Nasal cavity respiratory epithelium epithelial cell of viscerocranial mucosa (primary cell): ENCODE data around the gene TSEN54. TPM values are rescaled to one million over a fixed set of nuclear protein-coding genes. Genes with fewer than 3 reads are reported as not detected.

Experiments
- total RNA-seq: library from RNA; depleted of rRNA; stranded (reverse); fragments of >200 nt; gene quantifications from 2 replicates; pipeline ENCODE4 v1.2.3, GENCODE V29; 2014

The TSEN54 gene
- 16.5 and 26.7 TPM in 2 replicates for total RNA-seq

DNA sequence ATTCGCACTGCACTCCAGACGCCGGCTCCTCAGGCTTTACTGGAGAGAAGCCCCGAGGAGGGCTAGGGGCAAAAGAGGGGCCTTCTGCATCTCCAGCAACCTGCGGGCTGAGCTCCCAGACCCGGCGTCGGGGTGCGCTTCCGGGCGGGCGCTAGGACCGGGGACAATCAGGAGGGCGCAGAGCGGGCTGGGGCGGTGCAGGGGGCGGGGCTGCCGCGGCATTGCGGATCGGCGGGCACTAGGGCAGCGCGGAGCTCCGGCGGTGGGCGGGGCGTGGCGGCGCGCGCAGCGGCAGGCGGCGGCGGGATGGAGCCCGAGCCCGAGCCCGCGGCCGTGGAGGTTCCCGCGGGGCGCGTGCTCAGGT is at the start of gene TSEN54:
TSEN54 (plus strand) TSS at position 274 of the 364 bp plus-strand sequence; CDS start at position 307, 33 bp downstream.

DNA sequence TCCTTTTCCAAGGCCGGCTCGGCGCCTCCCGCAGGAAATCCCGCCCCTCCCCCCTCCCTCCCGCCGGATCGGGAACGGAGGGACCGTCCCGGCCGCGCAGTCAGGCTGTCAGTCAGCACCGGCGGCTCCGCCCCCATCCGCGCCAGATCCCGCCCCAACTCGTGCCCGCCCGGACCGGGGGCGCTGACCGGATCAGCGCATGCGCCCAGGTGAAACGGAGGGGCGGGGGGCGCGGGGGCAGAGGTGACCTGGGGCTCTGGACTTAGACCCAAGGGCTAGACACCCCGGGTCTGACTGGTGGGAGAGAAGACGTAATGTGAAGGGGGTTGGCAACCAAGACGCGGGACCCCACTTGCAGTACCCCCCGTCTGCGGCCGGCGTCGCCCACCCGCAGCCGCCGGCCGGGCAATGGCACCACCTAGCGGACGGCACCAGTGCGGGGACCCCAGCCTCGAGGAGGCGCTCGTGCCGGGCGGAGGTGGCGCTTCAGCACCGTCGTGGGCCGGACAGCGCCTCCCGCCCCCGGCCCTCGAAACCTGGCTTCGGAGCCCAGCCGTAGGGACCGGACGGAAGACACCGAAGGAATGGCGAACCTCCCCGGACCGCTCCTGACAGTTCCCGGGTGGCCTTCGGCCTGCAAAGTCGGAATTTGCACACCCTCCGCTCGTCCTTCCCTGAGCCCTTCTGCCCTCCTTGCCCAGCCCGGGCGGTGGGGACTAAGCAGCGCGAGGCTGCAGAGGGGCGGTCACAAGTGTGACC is 653 bp upstream of the TSEN54 start, which contains the start of gene CASKIN2:
CASKIN2 (minus strand) TSS at position 42 of the 759 bp plus-strand sequence. CDS start 1,733 bp downstream, outside the sequence.

DNA sequence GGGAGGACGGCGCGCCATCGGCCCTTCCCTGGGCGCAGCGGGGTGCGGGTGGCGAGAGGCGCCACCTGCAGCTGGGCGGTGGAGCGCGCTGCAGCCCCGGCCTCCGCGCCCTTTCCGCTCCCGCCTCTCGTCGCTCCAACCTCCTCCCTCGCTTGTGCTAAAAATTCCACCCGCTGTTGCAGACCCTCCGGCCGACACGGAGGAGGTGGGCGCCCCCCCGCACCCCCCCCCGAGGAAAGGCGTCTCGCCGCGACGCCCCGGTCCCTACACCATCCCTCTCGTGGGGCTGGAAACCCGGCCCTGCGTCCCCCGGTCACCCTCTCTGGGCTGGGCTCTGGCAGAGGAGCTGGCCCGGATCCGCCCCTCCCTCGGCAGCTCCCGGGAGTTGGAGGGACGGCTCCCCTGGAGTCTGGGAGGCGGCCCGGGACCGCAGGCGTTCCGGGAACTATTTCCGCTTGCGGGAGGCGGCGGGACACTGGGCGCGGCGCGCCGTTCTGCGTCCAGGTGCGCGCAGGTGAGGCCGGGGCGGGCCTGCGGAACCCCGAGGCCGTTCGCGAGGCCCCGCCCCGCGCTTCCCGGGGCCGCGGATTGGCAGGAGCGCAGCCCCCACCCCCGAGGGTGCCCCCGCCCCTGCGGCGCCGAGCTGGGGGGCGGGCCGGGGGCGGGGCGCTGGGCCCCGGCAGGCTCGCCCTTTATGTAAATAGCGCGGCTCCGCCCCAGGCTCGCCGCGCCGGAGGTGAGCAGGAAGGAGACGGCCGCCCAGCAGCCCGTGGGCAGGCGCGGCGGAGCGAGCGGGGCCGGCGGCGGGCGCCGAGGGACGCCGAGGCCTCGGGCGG is 8.9 kb downstream of the TSEN54 start, which contains the start of gene LLGL2:
LLGL2 (plus strand) TSS at position 728 of the 836 bp plus-strand sequence. CDS start 17,730 bp downstream, outside the sequence.

Other genes starting within 250 kb of the TSEN54 start
- gene MIF4GD, start 245.3 kb upstream of the TSEN54 start, total RNA-seq = 14.2 and 37.6 TPM in 2 replicates
- gene SLC25A19, start 227.1 kb upstream of the TSEN54 start, total RNA-seq = 10.4 and 18.8 TPM in 2 replicates
- 95.1 and 108 TPM in 2 replicates for gene GRB2, start 110.8 kb upstream of the TSEN54 start, total RNA-seq
- gene TMEM94, start 59.9 kb upstream of the TSEN54 start, total RNA-seq = 12.0 and 37.5 TPM in 2 replicates
- gene CASKIN2, start 991 bp upstream of the TSEN54 start, total RNA-seq = 3.8 and 10.3 TPM in 2 replicates
- gene LLGL2, start 9.2 kb downstream of the TSEN54 start, total RNA-seq = 36.4 and 46.8 TPM in 2 replicates
- gene MYO15B, start 71.3 kb downstream of the TSEN54 start, total RNA-seq = 2.4 and 3.6 TPM in 2 replicates
- 0.34 and 0.93 TPM in 2 replicates for gene SMIM5, start 116.9 kb downstream of the TSEN54 start, total RNA-seq
- gene RECQL5, start 150.6 kb downstream of the TSEN54 start, total RNA-seq = 17.4 and 27.6 TPM in 2 replicates
- 52.3 and 65.1 TPM in 2 replicates for gene SAP30BP, start 150.8 kb downstream of the TSEN54 start, total RNA-seq
- gene ITGB4, start 204.9 kb downstream of the TSEN54 start, total RNA-seq = 488 and 974 TPM in 2 replicates
- 9.9 and 16.0 TPM in 2 replicates for gene GALK1, start 248.7 kb downstream of the TSEN54 start, total RNA-seq